NB4 (cell line): Measurements from ENCODE around the gene DPP9.

Experiments
- MYC ChIP-seq: IDR thresholded peaks from 2 replicates; pipeline ENCODE4 v1.6.1; 2011; ENCODE audit warnings: low read depth, low read length
- POLR2A ChIP-seq: IDR thresholded peaks from 2 replicates; pipeline ENCODE4 v1.6.1; 2011; ENCODE audit warnings: mild to moderate bottlenecking; ENCODE audit not compliant: insufficient read length; ENCODE audit errors: extremely low read depth
- TF ChIP-seq, protein P1 (sequence below): IDR thresholded peaks from one replicate; pipeline ENCODE4 v1.5.1; 2012; ENCODE audit warnings: low read depth, low read length

DNA sequence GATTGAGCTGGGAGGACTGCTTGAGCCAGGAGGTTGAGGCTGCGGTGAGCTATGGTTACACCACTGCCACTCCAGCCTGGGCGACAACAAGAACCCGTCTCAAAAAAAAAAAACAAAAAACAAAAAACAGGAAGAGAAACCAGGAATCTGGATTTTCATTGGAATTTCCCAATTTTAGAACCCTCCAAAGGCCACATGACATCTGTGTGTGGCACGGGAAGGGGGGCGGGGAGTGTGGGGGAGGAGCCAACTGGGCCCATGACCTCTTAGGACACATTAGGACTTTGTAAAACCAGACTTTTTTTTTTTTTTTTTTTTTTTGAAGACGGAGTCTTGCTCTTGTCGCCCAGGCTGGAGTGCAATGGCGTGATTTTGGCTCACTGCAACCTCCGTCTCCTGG, 32.3 kb downstream of the DPP9 start:
- TF ChIP-seq, protein P1, sequence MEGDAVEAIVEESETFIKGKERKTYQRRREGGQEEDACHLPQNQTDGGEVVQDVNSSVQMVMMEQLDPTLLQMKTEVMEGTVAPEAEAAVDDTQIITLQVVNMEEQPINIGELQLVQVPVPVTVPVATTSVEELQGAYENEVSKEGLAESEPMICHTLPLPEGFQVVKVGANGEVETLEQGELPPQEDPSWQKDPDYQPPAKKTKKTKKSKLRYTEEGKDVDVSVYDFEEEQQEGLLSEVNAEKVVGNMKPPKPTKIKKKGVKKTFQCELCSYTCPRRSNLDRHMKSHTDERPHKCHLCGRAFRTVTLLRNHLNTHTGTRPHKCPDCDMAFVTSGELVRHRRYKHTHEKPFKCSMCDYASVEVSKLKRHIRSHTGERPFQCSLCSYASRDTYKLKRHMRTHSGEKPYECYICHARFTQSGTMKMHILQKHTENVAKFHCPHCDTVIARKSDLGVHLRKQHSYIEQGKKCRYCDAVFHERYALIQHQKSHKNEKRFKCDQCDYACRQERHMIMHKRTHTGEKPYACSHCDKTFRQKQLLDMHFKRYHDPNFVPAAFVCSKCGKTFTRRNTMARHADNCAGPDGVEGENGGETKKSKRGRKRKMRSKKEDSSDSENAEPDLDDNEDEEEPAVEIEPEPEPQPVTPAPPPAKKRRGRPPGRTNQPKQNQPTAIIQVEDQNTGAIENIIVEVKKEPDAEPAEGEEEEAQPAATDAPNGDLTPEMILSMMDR: no peak
- TF ChIP-seq POLR2A (no peak), MYC (no peak)
